Esophagus muscularis mucosa (tissue), 4 donors: ENCODE measurements around the gene KDELR1.

Experiments
- EP300 ChIP-seq: sonication (generic); formaldehyde crosslinking; IDR thresholded peaks from one replicate; pipeline ENCODE4 v1.6.1; 2017; ENCODE audit warnings: antibody characterized with exemption
- POLR2AphosphoS5 ChIP-seq, 2 donors: sonication (generic); formaldehyde crosslinking; IDR thresholded peaks; one replicate each; pipeline ENCODE4 v1.6.1; 2017; ENCODE audit warnings: antibody characterized with exemption in 2 of 2
- TF ChIP-seq, protein P1 (sequence below), 3 experiments: fragments of 200-600 bp in 2 of 3; fragments of 450-650 bp in 1 of 3; sonication (generic) in 2 of 3; IDR thresholded peaks; one replicate each; pipeline ENCODE4 v1.5.1; 2017 to 2019; ENCODE audit warnings: antibody characterized with exemption in 3 of 3, mild to moderate bottlenecking in 2 of 3, moderate library complexity in 1 of 3

DNA sequence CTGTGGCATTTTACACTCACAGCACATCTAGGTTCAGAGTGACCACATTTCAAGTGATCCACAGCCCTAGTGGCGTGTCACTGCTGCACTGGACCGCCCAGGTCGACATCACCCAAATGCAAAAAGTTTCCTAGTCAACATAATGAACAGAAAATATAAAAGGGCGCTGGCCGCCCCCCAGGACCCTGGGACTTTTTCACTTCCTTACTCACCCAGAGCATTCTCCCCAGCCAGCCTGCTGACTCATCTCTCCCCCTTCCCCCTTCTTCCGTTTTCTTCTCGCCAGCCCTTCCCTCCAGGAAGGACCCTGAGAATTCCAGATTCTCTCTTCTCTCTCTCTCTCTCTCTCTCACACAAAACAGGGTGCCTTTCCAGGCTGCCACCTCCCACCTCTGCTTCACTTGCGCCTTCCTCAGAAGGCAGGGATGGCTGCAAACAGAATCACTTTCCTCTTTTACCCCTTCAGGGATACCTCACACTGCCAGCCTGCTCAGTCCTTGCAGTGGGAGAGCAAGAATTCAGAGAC, 33.4 kb upstream of the KDELR1 start:
- TF ChIP-seq POLR2AphosphoS5 (IDR thresholded peaks at IDR 0.05) (no peak), EP300 (no peak)
- TF ChIP-seq, protein P1, sequence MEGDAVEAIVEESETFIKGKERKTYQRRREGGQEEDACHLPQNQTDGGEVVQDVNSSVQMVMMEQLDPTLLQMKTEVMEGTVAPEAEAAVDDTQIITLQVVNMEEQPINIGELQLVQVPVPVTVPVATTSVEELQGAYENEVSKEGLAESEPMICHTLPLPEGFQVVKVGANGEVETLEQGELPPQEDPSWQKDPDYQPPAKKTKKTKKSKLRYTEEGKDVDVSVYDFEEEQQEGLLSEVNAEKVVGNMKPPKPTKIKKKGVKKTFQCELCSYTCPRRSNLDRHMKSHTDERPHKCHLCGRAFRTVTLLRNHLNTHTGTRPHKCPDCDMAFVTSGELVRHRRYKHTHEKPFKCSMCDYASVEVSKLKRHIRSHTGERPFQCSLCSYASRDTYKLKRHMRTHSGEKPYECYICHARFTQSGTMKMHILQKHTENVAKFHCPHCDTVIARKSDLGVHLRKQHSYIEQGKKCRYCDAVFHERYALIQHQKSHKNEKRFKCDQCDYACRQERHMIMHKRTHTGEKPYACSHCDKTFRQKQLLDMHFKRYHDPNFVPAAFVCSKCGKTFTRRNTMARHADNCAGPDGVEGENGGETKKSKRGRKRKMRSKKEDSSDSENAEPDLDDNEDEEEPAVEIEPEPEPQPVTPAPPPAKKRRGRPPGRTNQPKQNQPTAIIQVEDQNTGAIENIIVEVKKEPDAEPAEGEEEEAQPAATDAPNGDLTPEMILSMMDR (IDR thresholded peaks at IDR 0.05), result no peak
